ENCODE results near the gene TREML1.
"Not testable (repeated sequence)": the region's sequence is repeated elsewhere in the genome, so short reads cannot be mapped to it uniquely, and the experiment has no call there.

The TREML1 gene

GRCh38 chr6:41147917-41148316 is 6.2 kb downstream of the TREML1 start:
- DNase-seq (ENCODE audit: low read depth in 2 of 2), result no peak

DNA sequence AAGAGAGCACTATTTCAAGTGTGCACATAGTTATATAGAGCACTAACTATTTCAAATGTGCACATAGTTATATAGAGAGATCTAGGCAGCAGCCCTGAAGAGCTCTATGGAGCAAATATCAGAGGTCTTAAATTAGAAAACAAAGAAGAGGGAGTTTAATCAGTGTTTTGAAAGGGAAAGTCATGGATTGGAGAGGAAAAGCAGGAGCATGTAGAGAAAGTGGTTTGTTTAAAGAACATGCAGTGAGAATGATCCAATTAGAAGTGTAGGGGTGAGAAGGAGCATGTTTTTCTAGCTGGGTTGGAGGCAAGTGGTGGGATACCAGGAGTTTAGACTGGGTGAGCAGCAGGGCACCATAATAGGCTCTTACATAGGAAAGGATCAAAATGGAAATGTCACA is 17.2 kb downstream of the TREML1 start:
- no peak for DNase-seq (ENCODE audit: low read depth in 2 of 2)

- no peak for DNase-seq (ENCODE audit: low read depth in 2 of 2)
Measured at GRCh38 chr6:41135062-41135832, 18.9 kb downstream of the TREML1 start.

- no peak for DNase-seq (ENCODE audit: low read depth in 2 of 2)
Measured at GRCh38 chr6:41132254-41132653, 21.9 kb downstream of the TREML1 start.

- no peak for DNase-seq (ENCODE audit: low read depth in 2 of 2)
Measured at GRCh38 chr6:41125282-41125681, 28.9 kb downstream of the TREML1 start.

- no peak for DNase-seq (ENCODE audit: low read depth in 2 of 2)
Measured at GRCh38 chr6:41122918-41123317, 31.2 kb downstream of the TREML1 start.

GRCh38 chr6:41122373-41122772 is 31.8 kb downstream of the TREML1 start:
- DNase-seq (ENCODE audit: low read depth in 2 of 2), result no peak

DNA sequence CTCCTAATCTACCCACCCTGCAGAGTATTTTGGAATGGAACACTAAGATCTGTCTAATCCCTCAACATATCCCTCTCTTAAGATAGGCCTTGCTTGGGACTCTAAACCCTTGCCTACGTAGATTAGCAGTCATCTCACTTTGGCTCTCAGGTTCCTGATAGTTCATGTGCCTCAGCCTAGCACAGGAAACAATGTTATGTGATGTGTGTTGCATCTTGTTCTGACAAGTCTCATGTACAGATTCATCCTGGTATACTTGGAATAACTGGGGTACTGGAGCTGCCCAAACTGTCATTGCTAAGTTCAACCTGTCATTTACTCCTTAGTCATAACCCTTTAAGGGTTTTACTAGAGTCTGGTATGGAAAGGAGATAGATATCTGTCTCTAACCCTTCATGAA is 34.1 kb downstream of the TREML1 start:
- DNase-seq (ENCODE audit: low read depth in 2 of 2), result no peak

- DNase-seq (ENCODE audit: low read depth in 2 of 2), result no peak
Measured at GRCh38 chr6:41119508-41119907, 34.6 kb downstream of the TREML1 start.

DNA sequence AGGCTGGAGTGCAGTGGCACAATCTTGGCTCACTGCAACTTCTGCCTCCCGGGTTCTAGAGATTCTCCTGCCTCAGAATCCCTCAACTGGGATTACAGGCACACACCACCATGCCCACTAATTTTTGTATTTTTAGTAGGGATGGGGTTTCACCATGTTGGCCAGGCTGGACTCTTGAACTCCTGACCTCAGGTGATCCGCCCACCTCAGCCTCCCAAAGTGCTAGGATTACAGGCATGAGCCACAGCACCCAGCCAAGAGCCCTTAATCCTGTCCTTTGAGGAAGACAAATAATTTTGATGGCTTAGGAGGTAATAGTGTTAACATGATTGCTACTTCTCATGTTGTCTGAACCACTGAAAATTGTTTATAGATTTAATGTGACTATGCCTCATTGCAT is 39.1 kb downstream of the TREML1 start:
- not testable (repeated sequence) for DNase-seq (ENCODE audit: low read depth in 2 of 2)

DNA sequence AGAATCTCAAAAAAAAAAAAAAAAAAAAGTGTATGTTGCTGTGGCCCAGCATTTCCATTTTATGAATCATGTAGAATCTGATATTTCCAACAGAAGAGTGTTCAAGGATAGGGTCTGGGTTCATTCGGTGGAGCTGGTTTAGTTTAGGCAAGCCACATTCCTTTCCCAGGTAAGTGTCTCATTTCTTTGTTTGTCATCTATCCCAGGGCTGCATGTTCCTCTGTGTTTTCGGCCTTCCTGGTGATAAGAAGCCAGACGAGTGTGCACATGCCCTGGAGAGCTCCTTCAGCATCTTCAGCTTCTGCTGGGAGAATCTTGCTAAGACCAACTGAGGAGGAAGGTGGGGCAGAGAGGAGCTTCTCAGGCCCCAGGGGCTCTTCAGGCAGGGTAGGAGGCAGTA is 43.1 kb downstream of the TREML1 start:
- DNase-seq (ENCODE audit: low read depth in 2 of 2), result no peak

GRCh38 chr6:41103847-41104246 is 50.3 kb downstream of the TREML1 start:
- no peak for DNase-seq (ENCODE audit: low read depth in 2 of 2)

GRCh38 chr6:41100871-41101287 is 53.3 kb downstream of the TREML1 start:
- DNase-seq (ENCODE audit: low read depth in 2 of 2), result no peak
